Keratinocyte (primary cell): Measurements from ENCODE around the gene DUSP23.

ENCODE experiments used
- CTCF ChIP-seq, 3 experiments: IDR thresholded peaks in 1 of 3; conservative IDR thresholded peaks in 1 of 3; optimal IDR thresholded peaks in 1 of 3; 2 replicates in 2 of 3; 3 replicates in 1 of 3; pipeline versions ENCODE3 to v1.5.1; 2011; ENCODE audit warnings: low read length in 3 of 3, mild to moderate bottlenecking in 3 of 3, moderate library complexity in 2 of 3, control low read depth in 1 of 3, inconsistent platforms in 1 of 3; ENCODE audit not compliant: insufficient read depth in 2 of 3; ENCODE audit errors: extremely low read depth in 1 of 3
- EZH2 ChIP-seq: IDR thresholded peaks from one replicate; pipeline ENCODE4 v1.6.1; 2012; ENCODE audit warnings: inconsistent platforms, mild to moderate bottlenecking, low read length, moderate library complexity

- TF ChIP-seq CTCF (optimal IDR thresholded peaks at IDR 0.05 in 1 of 3, IDR thresholded peaks at IDR 0.05 in 1 of 3, conservative IDR thresholded peaks at IDR 0.05 in 1 of 3; ENCODE audit: extremely low read depth in 1 of 3, insufficient read depth in 2 of 3, low read length in 3 of 3) (peak; percentile 66 to 67 (median 67)), EZH2 (no peak)
Observed at GRCh38 chr1:159790237-159790917, 9.6 kb downstream of the DUSP23 start.
